Epithelial cell of proximal tubule (primary cell): ENCODE data around the gene ACTL7A. TPM values are rescaled to one million over a fixed set of nuclear protein-coding genes. Genes with fewer than 3 reads are reported as not detected.

ENCODE experiments used
- DNase-seq: peaks from one replicate; pipeline ENCODE4 v3.0.0-alpha.2; 2011; ENCODE audit warnings: low read depth
- H3K4me3 ChIP-seq: 2 replicates; pipeline ENCODE4 v1.5.1; 2011; ENCODE audit warnings: low read depth, mild to moderate bottlenecking, low read length
- total RNA-seq: library from RNA; depleted of rRNA; stranded (reverse); fragments of >200 nt; gene quantifications from 2 replicates; pipeline ENCODE4 v1.2.3, GENCODE V29; 2015
- TF ChIP-seq, protein P1 (sequence below): conservative IDR thresholded peaks from 2 replicates; pipeline ENCODE4 v1.5.1; 2012; ENCODE audit warnings: low read depth, mild to moderate bottlenecking, low read length

Gene ACTL7A
- total RNA-seq, 1 donor from 2014 or later: not detected

DNA sequence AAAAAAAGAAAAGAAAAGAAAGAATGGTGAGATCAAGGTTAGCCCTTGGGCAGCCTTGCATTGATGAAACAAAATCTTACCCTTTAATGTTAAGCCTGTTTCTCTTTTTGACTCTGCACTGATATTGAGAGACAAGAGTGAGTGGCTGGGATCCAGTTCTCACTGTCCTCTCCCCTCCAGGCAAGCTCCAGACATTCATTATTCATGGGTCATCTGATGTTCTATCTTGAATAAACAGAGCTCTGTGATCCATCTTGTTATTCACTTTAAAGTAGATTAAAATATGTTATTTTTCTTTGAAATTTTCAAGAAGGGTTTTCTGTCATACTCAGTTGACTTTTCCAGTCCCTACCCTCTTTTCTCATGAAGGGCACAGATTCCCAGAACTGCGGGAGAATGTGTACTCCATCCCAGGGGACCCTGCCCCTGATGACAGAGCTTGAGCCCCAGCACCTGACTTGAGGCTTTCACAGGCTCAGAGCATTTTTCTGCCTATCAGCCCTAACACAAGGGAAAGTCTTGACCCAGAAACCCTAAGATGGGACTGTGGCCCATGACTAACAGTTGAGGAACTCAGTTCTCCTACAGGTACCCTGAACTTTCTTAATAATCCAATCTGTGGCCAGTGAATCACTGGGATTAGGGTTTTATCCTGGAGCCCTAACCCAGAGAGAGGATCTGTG is 30.4 kb upstream of the ACTL7A start:
- TF ChIP-seq, protein P1, sequence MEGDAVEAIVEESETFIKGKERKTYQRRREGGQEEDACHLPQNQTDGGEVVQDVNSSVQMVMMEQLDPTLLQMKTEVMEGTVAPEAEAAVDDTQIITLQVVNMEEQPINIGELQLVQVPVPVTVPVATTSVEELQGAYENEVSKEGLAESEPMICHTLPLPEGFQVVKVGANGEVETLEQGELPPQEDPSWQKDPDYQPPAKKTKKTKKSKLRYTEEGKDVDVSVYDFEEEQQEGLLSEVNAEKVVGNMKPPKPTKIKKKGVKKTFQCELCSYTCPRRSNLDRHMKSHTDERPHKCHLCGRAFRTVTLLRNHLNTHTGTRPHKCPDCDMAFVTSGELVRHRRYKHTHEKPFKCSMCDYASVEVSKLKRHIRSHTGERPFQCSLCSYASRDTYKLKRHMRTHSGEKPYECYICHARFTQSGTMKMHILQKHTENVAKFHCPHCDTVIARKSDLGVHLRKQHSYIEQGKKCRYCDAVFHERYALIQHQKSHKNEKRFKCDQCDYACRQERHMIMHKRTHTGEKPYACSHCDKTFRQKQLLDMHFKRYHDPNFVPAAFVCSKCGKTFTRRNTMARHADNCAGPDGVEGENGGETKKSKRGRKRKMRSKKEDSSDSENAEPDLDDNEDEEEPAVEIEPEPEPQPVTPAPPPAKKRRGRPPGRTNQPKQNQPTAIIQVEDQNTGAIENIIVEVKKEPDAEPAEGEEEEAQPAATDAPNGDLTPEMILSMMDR: no peak
- no peak overlapping the region for H3K4me3 ChIP-seq
- DNase-seq: no peak

DNA sequence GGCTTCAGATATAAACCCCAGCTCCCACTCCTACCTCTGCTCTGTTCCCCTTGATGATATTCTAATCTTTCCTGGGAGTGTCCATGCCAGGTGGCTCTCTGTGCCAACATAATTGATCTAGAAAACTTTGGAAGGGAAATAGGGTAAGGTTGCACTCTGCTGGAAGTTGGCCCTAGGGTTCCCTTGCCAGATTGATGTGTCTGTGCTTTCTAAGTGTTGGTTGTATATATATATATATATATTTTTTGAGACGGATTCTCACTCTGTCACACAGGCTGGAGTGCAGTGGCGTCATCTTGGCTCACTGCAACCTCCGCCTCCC is 29.9 kb upstream of the ACTL7A start:
- DNase-seq: no peak
- TF ChIP-seq, protein P1: no peak
- no peak overlapping the region for H3K4me3 ChIP-seq

DNA sequence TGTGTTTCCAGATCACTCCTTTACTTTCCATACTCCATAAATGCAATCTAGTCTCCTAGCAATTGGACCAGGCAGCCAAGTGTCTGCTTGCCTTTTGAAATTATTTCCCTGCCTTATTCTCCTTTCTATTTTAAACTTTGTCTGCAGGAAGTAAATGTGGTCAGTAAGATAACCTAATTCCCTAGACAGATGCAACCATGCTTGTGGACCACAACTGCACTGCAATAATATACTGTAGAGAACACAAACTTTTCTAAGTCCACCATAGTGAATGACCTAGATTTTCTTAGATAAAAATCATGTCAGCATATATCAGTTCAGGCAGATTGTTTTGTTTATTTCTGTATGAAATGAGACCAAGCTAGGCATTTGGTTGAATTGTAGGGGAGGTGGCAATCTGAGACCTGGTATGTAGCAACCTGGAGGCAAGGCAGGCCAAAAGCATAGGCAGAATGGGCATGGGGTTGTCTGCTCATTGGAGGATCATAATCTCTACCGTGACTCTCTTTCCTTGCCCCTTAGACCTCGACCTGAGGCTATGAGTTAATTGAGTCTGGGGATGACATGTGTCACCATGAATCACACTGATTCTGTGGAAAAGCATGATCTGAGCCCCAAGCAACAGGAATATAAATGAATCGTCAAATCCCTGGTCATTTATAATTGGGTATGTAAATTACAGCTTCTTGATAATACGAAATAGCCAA is 27.0 kb upstream of the ACTL7A start:
- no peak overlapping the region for H3K4me3 ChIP-seq
- TF ChIP-seq, protein P1: no peak
- no peak for DNase-seq

DNA sequence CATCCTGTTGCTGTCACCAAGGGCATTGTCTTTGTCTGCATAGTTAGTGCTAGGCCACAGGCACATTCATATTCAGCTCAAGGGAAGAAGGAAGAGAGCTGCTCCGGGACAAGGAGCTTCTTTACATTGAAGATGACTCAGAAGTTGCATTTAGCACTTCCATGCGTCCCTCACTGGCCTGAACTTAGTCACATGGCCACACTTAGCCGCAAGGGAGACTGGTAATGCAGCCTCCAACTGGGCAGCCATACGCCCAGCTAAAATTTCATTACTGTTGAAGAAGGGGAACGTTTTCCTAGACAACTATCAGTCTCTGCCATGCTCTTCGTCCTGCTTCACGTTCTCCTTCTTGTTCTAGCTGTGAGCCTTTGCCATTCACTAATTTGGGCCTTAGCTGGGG is 26.2 kb upstream of the ACTL7A start:
- no peak for DNase-seq
- TF ChIP-seq, protein P1: no peak
- no peak overlapping the region for H3K4me3 ChIP-seq

DNA sequence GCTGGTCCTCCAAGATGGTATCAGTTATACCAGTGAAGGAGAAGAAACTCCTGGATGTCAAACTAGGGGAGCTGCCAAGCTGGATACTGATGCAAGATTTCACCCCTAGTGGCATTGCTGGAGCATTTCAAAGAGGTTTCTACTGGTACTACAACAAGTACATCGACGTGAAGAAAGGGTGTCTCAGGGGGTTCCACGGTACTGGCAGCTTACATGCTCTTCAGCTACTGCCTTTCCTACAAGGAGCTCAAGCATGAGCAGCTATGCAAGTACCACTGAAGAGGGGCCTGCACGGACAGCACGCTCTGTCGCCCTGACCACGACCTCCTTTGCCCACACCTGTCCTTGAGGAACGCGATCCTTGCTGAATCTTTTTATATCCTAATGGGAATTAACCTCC is 25.7 kb upstream of the ACTL7A start:
- TF ChIP-seq, protein P1: no peak
- DNase-seq: no peak
- H3K4me3 ChIP-seq: no peak overlapping the region

DNA sequence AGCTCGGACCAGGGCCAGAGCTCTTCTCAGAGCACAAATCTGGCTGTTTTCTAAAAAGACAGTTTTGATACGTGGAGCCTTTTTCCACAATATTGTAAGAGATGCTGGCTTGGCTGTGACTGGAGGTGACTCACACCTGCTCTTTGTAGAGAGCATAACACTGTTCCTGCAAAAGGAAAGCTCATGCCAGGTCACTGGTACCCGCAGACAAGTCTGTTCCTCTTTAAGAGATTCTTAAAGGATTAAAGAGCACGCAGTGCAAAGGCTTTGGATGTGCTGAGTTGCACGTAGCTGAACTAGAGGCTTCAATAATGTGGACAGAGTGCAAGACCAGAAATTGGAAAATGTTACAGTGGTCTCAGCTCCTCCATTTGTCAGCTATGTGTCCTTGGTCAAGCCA is 25.3 kb upstream of the ACTL7A start:
- no peak for DNase-seq
- TF ChIP-seq, protein P1: no peak
- H3K4me3 ChIP-seq: no peak overlapping the region

DNA sequence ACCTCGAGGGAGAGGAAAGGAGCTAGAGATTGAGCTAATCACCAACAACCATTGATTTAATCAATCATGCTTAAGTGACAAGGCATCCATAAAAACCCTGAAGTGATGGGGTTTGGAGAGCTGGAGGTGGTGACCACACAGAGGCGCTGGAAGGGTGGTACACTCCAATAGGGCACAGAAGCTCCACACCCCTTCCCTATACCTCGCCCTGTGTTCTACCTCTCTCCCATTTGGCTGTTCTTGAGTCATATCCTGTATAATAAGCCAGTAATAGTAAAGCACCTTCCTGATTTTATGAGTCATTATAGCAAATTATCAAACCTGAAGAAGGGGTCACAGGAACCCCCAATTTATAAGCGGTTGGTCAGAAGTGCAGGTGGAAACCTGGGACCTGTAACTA is 24.5 kb upstream of the ACTL7A start:
- H3K4me3 ChIP-seq: no peak overlapping the region
- TF ChIP-seq, protein P1: no peak
- no peak for DNase-seq
